Keratinocyte (primary cell): Measurements from ENCODE around the gene CARMIL3. TPM values are rescaled to one million over a fixed set of nuclear protein-coding genes. Genes with fewer than 3 reads are reported as not detected.

Experiments used
- DNase-seq: peaks from one replicate; pipeline ENCODE4 v3.0.0-alpha.2; 2011; ENCODE audit warnings: low read depth, missing footprints, low spot score
- FAIRE-seq: peaks from 2 replicates; lab custom pipeline; 2011; peaks lifted over from hg19 to GRCh38; lab: Jason Lieb, UNC
- H2AFZ ChIP-seq: 2 replicates; pipeline ENCODE4 v1.6.0; 2012; ENCODE audit warnings: low read length, control low read depth, inconsistent platforms; ENCODE audit not compliant: control insufficient read depth
- H3K27ac ChIP-seq: 2 replicates; pipeline ENCODE4 v1.5.1; 2011; ENCODE audit warnings: low read length; ENCODE audit not compliant: control insufficient read depth, insufficient read depth
- H3K27me3 ChIP-seq: 3 replicates; pipeline ENCODE4 v1.6.0; 2011; ENCODE audit warnings: low read length; ENCODE audit not compliant: control insufficient read depth, insufficient read depth; ENCODE audit errors: extremely low read depth
- H3K36me3 ChIP-seq, 2 experiments: 2 replicates in 1 of 2; 3 replicates in 1 of 2; pipeline ENCODE4 v1.5.1; 2011; ENCODE audit warnings: low read length in 2 of 2, mild to moderate bottlenecking in 1 of 2; ENCODE audit not compliant: control insufficient read depth in 2 of 2, insufficient read depth in 2 of 2; ENCODE audit errors: extremely low read depth in 1 of 2
- H3K4me1 ChIP-seq: 3 replicates; pipeline ENCODE4 v1.5.1; 2011; ENCODE audit warnings: low read length; ENCODE audit not compliant: control insufficient read depth, insufficient read depth; ENCODE audit errors: extremely low read depth
- H3K4me2 ChIP-seq: 3 replicates; pipeline ENCODE4 v1.6.0; 2011; ENCODE audit warnings: low read depth, low read length; ENCODE audit not compliant: control insufficient read depth, insufficient read depth; ENCODE audit errors: extremely low read depth
- H3K4me3 ChIP-seq, 3 experiments: fragments of 200-600 bp in 1 of 3; sonication (generic) in 1 of 3; 2 replicates in 2 of 3; 3 replicates in 1 of 3; pipeline ENCODE4 v1.5.1; 2011 to 2016; ENCODE audit warnings: low read length in 3 of 3, mild to moderate bottlenecking in 3 of 3, control low read depth in 2 of 3, inconsistent platforms in 1 of 3, low read depth in 1 of 3, mixed read lengths in 1 of 3, mixed run types in 1 of 3, moderate library complexity in 1 of 3; ENCODE audit not compliant: control insufficient read depth in 2 of 3, insufficient read depth in 2 of 3; ENCODE audit errors: extremely low read depth in 1 of 3
- H3K79me2 ChIP-seq: 2 replicates; pipeline ENCODE4 v1.6.0; 2012; ENCODE audit warnings: low read length; ENCODE audit not compliant: control insufficient read depth, insufficient read depth
- H3K9ac ChIP-seq: 3 replicates; pipeline ENCODE4 v1.6.0; 2011; ENCODE audit warnings: low read length; ENCODE audit not compliant: control insufficient read depth, insufficient read depth; ENCODE audit errors: extremely low read depth
- H3K9me1 ChIP-seq: 3 replicates; pipeline ENCODE4 v1.6.0; 2011; ENCODE audit warnings: low read length; ENCODE audit not compliant: control insufficient read depth, insufficient read depth; ENCODE audit errors: extremely low read depth
- H3K9me3 ChIP-seq: 2 replicates; pipeline ENCODE4 v1.5.1; 2012; ENCODE audit warnings: low read depth, low read length; ENCODE audit not compliant: control insufficient read depth
- H4K20me1 ChIP-seq: 3 replicates; pipeline ENCODE4 v1.6.0; 2011; ENCODE audit warnings: low read length; ENCODE audit not compliant: control insufficient read depth, insufficient read depth; ENCODE audit errors: extremely low read depth
- CTCF ChIP-seq, 3 experiments: IDR thresholded peaks in 1 of 3; conservative IDR thresholded peaks in 1 of 3; optimal IDR thresholded peaks in 1 of 3; 2 replicates in 2 of 3; 3 replicates in 1 of 3; pipeline versions ENCODE3 to v1.5.1; 2011; ENCODE audit warnings: low read length in 3 of 3, mild to moderate bottlenecking in 3 of 3, moderate library complexity in 2 of 3, control low read depth in 1 of 3, inconsistent platforms in 1 of 3; ENCODE audit not compliant: insufficient read depth in 2 of 3; ENCODE audit errors: extremely low read depth in 1 of 3
- EZH2 ChIP-seq: IDR thresholded peaks from one replicate; pipeline ENCODE4 v1.6.1; 2012; ENCODE audit warnings: inconsistent platforms, mild to moderate bottlenecking, low read length, moderate library complexity
- dilution Hi-C: fragments of 300-500 bp; cut with MboI; formaldehyde crosslinking; loops from one replicate; pipeline ENCODE4 v1.7.0; 2020; ENCODE audit warnings: low sequenced_read_pairs; ENCODE audit not compliant: extremely low pct_ligation_motif_present
- polyA plus RNA-seq, 5 experiments: library from polyadenylated mRNA; depleted of rRNA in 3 of 5; stranded (reverse) in 3 of 5; stranded (forward) in 1 of 5; unstranded in 1 of 5; fragments of >200 nt; gene quantifications; 1 replicate in 1 of 5; 2 replicates in 3 of 5; 3 replicates in 1 of 5; pipeline versions ENCODE4 v1.2.1 to v1.2.3, GENCODE V29; 2011 to 2012; ENCODE audit warnings: missing spikeins in 2 of 5, low read depth in 1 of 5, low replicate concordance in 1 of 5

Gene CARMIL3
- polyA plus RNA-seq, 1 donor (not counting 4 experiments of a cell fraction or from before 2014, with no cell fraction given) = 0.12 TPM

- no peak within 1 kb of the TSS for H3K27ac ChIP-seq
- no peaks in the 10 kb centered on the region for H3K9me1 ChIP-seq
- H3K4me1 ChIP-seq = no peaks in the 10 kb centered on the region
- dilution Hi-C loops = no loop called here
- H3K4me3 ChIP-seq = no peak within 1 kb of the TSS
- TF ChIP-seq EZH2 = no peak
- H3K9me3 ChIP-seq = no peaks in the 10 kb centered on the region
- H2AFZ ChIP-seq = no peak within 1 kb of the TSS
- no peak for FAIRE-seq
- H3K27me3 ChIP-seq = peaks cover 32% of the 10 kb centered on the region
- H3K9ac ChIP-seq = no peak within 1 kb of the TSS
- no peaks in the 10 kb centered on the region for H3K79me2 ChIP-seq
- no peaks in the 10 kb centered on the region for H3K36me3 ChIP-seq
- H4K20me1 ChIP-seq = no peaks in the 10 kb centered on the region
- DNase-seq = no peak
- H3K4me2 ChIP-seq = no peak within 1 kb of the TSS
Observed at GRCh38 chr14:24071144-24071697, 19.4 kb downstream of the CARMIL3 start, which contains the start of gene CPNE6. Gene CPNE6 (plus strand): TSS chr14:24071562. CDS start chr14:24072937, 1,375 bp downstream.

GRCh38 chr14:24071836-24072430, 20.1 kb downstream of the CARMIL3 start:
- DNase-seq (no peak), FAIRE-seq (no peak)
- H3K4me3 ChIP-seq = no peak overlapping the region
- dilution Hi-C loops = no loop called here
- no peak overlapping the region for H3K4me2 ChIP-seq
- no peaks in the 10 kb centered on the region for H3K79me2 ChIP-seq
- H2AFZ ChIP-seq = no peak overlapping the region
- H4K20me1 ChIP-seq = no peaks in the 10 kb centered on the region
- no peak overlapping the region for H3K9ac ChIP-seq
- no peaks in the 10 kb centered on the region for H3K36me3 ChIP-seq
- H3K27me3 ChIP-seq = peaks cover 32% of the 10 kb centered on the region
- TF ChIP-seq EZH2 = peak; percentile 36
- TF ChIP-seq CTCF (optimal IDR thresholded peaks at IDR 0.05 in 1 of 3, IDR thresholded peaks at IDR 0.05 in 1 of 3, conservative IDR thresholded peaks at IDR 0.05 in 1 of 3; ENCODE audit: extremely low read depth in 1 of 3, insufficient read depth in 2 of 3, low read length in 3 of 3) = no peak
- no peaks in the 10 kb centered on the region for H3K9me3 ChIP-seq
- no peaks in the 10 kb centered on the region for H3K9me1 ChIP-seq
- no peaks in the 10 kb centered on the region for H3K4me1 ChIP-seq
- H3K27ac ChIP-seq = no peak overlapping the region
